Duodenal mucosa (tissue), 2 donors: ENCODE measurements around the gene DLG2.

ENCODE experiments used
- H3K27ac ChIP-seq: one replicate; pipeline ENCODE4 v1.7.0; 2013; ENCODE audit warnings: low read depth, low read length
- H3K27me3 ChIP-seq, 2 donors: one replicate each; pipeline ENCODE4 v1.7.0; 2013; ENCODE audit warnings: low read length in 2 of 2, control low read depth in 1 of 2; ENCODE audit not compliant: insufficient read depth in 2 of 2, control insufficient read depth in 1 of 2
- H3K36me3 ChIP-seq, 2 donors: one replicate each; pipeline ENCODE4 v1.7.0; 2013; ENCODE audit warnings: low read length in 2 of 2, control low read depth in 1 of 2; ENCODE audit not compliant: insufficient read depth in 2 of 2, control insufficient read depth in 1 of 2
- H3K4me1 ChIP-seq, 2 donors: one replicate each; pipeline ENCODE4 v1.7.0; 2013; ENCODE audit warnings: low read length in 2 of 2, control low read depth in 1 of 2; ENCODE audit not compliant: insufficient read depth in 2 of 2, control insufficient read depth in 1 of 2
- H3K4me3 ChIP-seq, 2 donors: one replicate each; pipeline ENCODE4 v1.7.0; 2013; ENCODE audit warnings: low read length in 2 of 2, low read depth in 1 of 2
- H3K9ac ChIP-seq, 2 donors: one replicate each; pipeline ENCODE4 v1.7.0; 2013; ENCODE audit warnings: low read length in 2 of 2, low read depth in 1 of 2
- H3K9me3 ChIP-seq, 2 donors: one replicate each; pipeline ENCODE4 v1.7.0; 2013; ENCODE audit warnings: low read length in 2 of 2, control low read depth in 1 of 2; ENCODE audit not compliant: control insufficient read depth in 1 of 2

Gene DLG2

GRCh38 chr11:85167471-85167870 is 459.7 kb downstream of the DLG2 start:
- Histone ChIP-seq H3K36me3 (no peaks in the 10 kb centered on the region), H3K4me1 (no peaks in the 10 kb centered on the region), H3K4me3 (no peak overlapping the region), H3K9me3 (peaks cover 0 to 1% of the 10 kb centered on the region in 2 donors), H3K27me3 (no peaks in the 10 kb centered on the region), H3K9ac (no peak overlapping the region), H3K27ac (no peak overlapping the region)

DNA sequence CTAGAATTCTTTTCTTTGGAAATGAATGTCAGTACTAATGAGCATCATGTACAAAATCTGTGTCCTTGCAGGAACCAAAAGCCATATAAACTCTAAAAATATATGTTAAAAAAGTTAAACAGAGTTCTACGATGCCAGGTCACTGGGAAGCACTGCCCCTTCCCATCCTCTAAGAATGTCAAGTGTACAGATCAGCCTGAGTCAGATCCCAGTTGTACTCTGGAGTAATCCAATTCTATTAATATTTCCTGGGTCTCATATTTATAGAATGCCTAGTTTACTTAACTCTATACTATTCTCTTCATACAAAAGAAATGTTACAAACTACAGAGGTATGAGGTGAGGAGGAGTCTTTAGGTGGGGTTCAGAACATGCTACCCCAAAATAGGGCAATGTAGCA is 460.1 kb downstream of the DLG2 start:
- H3K27ac ChIP-seq: no peak overlapping the region

DNA sequence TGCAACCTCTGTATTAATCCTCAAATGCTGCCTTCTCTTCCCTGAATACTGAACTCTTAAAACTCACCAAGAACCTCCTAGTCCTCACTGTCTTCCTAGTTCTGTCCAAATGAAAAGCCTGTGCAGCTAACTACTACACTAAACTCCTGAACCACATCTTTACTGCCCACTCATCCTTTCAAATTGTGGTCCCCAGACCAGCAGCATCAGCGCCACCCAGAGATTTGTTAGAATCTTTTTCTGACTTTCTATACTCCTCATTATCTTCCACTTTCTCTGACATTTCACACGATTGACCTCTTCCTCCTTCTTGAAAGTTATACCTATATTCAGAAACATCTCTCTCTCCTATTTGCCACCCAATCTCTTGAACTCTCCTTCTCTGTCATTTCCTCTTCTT is 461.3 kb downstream of the DLG2 start:
- H3K27me3 ChIP-seq: no peaks in the 10 kb centered on the region
- H3K36me3 ChIP-seq: no peaks in the 10 kb centered on the region
- H3K9ac ChIP-seq: no peak overlapping the region
- no peak overlapping the region for H3K4me3 ChIP-seq
- peaks cover 0 to 8% of the 10 kb centered on the region in 2 donors for H3K9me3 ChIP-seq
- no peaks in the 10 kb centered on the region for H3K4me1 ChIP-seq
- H3K27ac ChIP-seq: no peak overlapping the region

More for the DNA sequence above, 460.1 kb downstream of the DLG2 start:
- Histone ChIP-seq H3K4me3 (no peak overlapping the region), H3K9ac (no peak overlapping the region), H3K9me3 (no peaks in the 10 kb centered on the region), H3K4me1 (no peaks in the 10 kb centered on the region), H3K27me3 (no peaks in the 10 kb centered on the region), H3K36me3 (no peaks in the 10 kb centered on the region)

DNA sequence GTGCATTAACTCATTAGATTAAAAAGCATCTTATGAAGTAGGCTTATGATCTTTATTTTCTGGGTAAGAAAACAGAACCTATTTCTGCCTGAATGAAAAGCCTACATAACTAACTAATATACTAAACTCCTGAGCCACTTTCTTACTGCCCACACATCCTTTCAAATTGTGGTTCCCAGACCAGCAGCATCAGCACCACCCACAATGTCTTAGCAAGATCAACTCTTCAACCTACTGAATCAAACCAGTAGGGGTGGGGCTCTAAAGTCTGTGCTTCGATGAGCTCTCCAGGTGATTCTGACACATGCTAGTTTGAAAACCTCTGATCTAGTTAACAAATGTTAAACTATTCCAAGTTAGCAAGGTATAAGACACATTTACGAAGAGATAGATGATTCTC is 462.4 kb downstream of the DLG2 start:
- Histone ChIP-seq H3K27me3 (no peaks in the 10 kb centered on the region), H3K4me1 (no peaks in the 10 kb centered on the region), H3K9me3 (peaks cover 0 to 10% of the 10 kb centered on the region in 2 donors), H3K27ac (no peak overlapping the region), H3K4me3 (no peak overlapping the region), H3K36me3 (no peaks in the 10 kb centered on the region), H3K9ac (no peak overlapping the region)

GRCh38 chr11:85154294-85154693 is 472.9 kb downstream of the DLG2 start:
- Histone ChIP-seq H3K9me3 (peaks cover 0 to 3% of the 10 kb centered on the region in 2 donors), H3K4me1 (no peaks in the 10 kb centered on the region), H3K9ac (no peak overlapping the region), H3K27me3 (no peaks in the 10 kb centered on the region), H3K27ac (no peak overlapping the region), H3K36me3 (no peaks in the 10 kb centered on the region), H3K4me3 (no peak overlapping the region)

GRCh38 chr11:85137597-85137996 is 489.5 kb downstream of the DLG2 start:
- Histone ChIP-seq H3K9me3 (peaks cover 0 to 2% of the 10 kb centered on the region in 2 donors), H3K9ac (no peak overlapping the region), H3K4me1 (no peaks in the 10 kb centered on the region), H3K27me3 (no peaks in the 10 kb centered on the region), H3K27ac (no peak overlapping the region), H3K4me3 (no peak overlapping the region), H3K36me3 (no peaks in the 10 kb centered on the region)

DNA sequence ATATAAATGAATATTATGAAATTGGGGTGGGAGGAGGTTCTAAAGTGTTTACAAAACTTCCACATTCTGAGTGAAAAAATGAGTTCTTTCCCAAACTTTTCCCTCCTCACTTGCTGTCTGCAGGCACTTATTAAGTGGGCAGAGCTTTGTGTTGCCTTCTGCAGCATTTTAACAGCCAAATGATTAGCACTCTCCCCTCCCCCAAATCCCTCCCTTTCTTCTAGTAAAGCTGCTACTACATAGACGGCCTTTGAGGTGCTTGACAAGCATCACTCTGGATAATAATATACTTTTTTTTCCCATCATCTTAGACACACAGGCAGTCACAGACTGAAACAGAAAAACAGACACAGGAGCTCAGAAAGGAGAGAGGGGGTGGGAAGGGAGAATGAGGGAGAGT is 493.5 kb downstream of the DLG2 start:
- Histone ChIP-seq H3K9ac (no peak overlapping the region), H3K4me3 (no peak overlapping the region), H3K27me3 (no peaks in the 10 kb centered on the region), H3K36me3 (no peaks in the 10 kb centered on the region), H3K27ac (no peak overlapping the region), H3K9me3 (no peaks in the 10 kb centered on the region), H3K4me1 (no peaks in the 10 kb centered on the region)

DNA sequence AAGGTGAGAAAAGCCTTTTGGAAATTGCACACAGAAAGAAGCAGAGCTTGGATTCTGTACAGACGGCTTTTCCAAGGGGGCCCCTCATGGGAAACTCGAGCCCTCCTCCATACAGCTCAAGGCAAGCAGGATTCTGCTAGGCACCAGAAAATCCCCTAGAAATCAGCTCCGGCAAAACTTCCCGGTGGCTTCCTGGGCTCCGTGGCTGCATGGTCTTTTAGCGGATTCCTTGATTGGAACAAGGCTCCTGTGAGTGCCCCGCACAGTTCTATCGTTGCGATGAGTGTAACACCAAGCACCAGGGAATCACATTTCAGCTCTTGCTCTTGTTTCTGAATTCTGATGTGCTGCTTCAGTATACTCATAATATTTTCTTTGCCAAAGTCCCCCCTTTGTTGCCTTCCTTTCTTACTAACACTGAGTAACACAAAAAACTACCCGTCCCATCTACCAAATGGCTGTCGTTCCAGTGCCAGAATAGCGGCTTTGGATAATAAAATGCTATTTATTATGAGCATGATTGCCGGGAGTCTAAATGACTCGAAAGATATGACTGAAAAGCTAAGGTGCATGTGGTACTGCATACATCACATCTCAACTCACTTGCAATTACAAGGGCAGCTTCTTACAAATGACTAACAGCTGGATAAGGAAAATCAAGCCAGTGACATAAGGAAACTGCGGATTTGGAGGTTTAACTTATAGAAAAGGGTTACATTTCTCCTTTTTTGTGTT is 494.1 kb downstream of the DLG2 start:
- no peak overlapping the region for H3K4me3 ChIP-seq
- no peaks in the 10 kb centered on the region for H3K27me3 ChIP-seq
- no peak overlapping the region for H3K9ac ChIP-seq
- H3K36me3 ChIP-seq: no peaks in the 10 kb centered on the region
- H3K9me3 ChIP-seq: no peaks in the 10 kb centered on the region
- no peak overlapping the region for H3K27ac ChIP-seq
- H3K4me1 ChIP-seq: no peaks in the 10 kb centered on the region

DNA sequence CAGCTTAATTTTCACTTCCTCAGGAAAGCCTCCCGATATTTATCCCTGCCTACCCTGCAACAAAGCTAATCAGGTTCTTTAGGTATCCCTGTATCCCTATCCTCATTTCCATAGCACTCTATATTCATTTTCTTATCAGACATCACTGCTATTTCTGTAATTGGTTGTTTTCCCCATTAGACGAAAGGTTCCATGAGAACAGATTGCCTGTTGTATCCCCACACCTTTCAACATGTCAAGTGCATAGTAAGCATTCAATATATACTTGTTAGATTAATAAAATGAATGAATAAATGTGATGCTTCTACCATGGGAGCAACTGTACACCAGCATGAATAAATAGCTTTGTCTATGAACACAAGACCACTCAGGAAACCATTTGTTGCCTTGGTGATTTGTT is 499.8 kb downstream of the DLG2 start:
- Histone ChIP-seq H3K9me3 (no peaks in the 10 kb centered on the region), H3K4me3 (no peak overlapping the region), H3K9ac (no peak overlapping the region), H3K27me3 (no peaks in the 10 kb centered on the region), H3K27ac (no peak overlapping the region), H3K36me3 (no peaks in the 10 kb centered on the region), H3K4me1 (no peaks in the 10 kb centered on the region)

DNA sequence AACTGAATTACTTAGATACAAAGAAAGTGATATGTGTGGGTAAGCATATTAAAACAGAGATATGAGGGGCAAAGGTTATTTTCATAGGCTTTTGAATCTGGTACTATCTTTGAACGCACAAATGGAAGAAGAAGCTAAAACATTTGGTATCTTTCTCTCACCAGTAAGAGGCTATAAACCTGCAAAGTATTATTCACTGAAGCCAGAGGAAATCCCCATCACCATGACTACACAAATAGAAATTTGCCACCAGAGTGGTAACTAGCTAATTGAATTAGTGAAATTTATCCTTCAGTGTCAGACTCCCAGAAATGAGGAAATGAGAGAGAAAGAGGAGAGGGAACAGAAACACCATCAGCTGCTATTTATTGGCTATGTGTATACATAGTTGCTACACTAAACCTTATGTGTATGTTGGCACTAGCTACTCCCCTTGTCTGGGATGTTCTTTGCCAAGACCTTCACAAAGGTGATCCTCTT is 503.4 kb downstream of the DLG2 start:
- no peaks in the 10 kb centered on the region for H3K9me3 ChIP-seq
- no peaks in the 10 kb centered on the region for H3K27me3 ChIP-seq
- no peaks in the 10 kb centered on the region for H3K36me3 ChIP-seq
- H3K27ac ChIP-seq: no peak overlapping the region
- no peak overlapping the region for H3K9ac ChIP-seq
- H3K4me1 ChIP-seq: no peaks in the 10 kb centered on the region
- no peak overlapping the region for H3K4me3 ChIP-seq
